ENCODE results near the gene SLC22A15. TPM values are rescaled to one million over a fixed set of nuclear protein-coding genes. Genes with fewer than 3 reads are reported as not detected.

Gene SLC22A15
- total and polyA plus RNA-seq, 10 of the 15 experiments (the other 5 are each of a cell fraction or from before 2014, with no cell fraction given), result 0.05 to 2.8 (median 0.13) TPM; not detected in 1

GRCh38 chr1:116107371-116107770, 131.1 kb downstream of the SLC22A15 start:
- intact Hi-C loops (cut with micrococcal nuclease; ENCODE audit: unreplicated experiment), result no loop called here
- Histone ChIP-seq H2AFZ (ENCODE audit: control insufficient read depth, low read depth, low read length) (no peak overlapping the region), H3K9me3 (replicated peaks; ENCODE audit: control insufficient read depth, insufficient read depth, low read length) (no peaks in the 10 kb centered on the region), H3K79me2 (ENCODE audit: control insufficient read depth, insufficient read depth, low read length) (no peaks in the 10 kb centered on the region), H3K4me2 (ENCODE audit: control insufficient read depth, insufficient read depth) (no peak overlapping the region), H3K36me3 (ENCODE audit: control insufficient read depth in 2 of 2, insufficient read depth in 2 of 2, low read length in 1 of 2) (no peaks in the 10 kb centered on the region), H3K27me3 (replicated peaks in 1 of 2; ENCODE audit: control insufficient read depth in 2 of 2, insufficient read depth in 2 of 2, low read length in 1 of 2) (no peaks in the 10 kb centered on the region), H3K4me1 (ENCODE audit: control insufficient read depth, insufficient read depth, low read length) (peaks cover 11% of the 10 kb centered on the region), H4K20me1 (ENCODE audit: control insufficient read depth, insufficient read depth) (no peaks in the 10 kb centered on the region), H3K9ac (ENCODE audit: control insufficient read depth, insufficient read depth, low read length) (no peak overlapping the region), H3K4me3 (no peak overlapping the region), H3K27ac (ENCODE audit: control insufficient read depth, insufficient read depth) (no peak overlapping the region)
- ChIA-PET SMC1A (ENCODE audit: uncharacterized antibody, unreplicated experiment) (interaction anchor here (0.6 to 2.6 kb wide), 6 partner anchors 9 to 876 kb away, joined by 3 to 7 read pairs (median 4); no protein-coding TSS in a partner anchor), POLR2A (interaction anchor here (1.1 to 1.6 kb wide), 2 partner anchors 10 to 15 kb away, joined by 3 to 5 read pairs; no protein-coding TSS in a partner anchor), RAD21 (ENCODE audit: unreplicated experiment) (interaction anchor here (1.0 to 1.1 kb wide), 3 partner anchors 10 to 32 kb away, joined by 3 read pairs; no protein-coding TSS in a partner anchor), CTCF (interaction anchor here (1.3 to 6.0 kb wide), 2 partner anchors 15 to 32 kb away, joined by 3 to 29 read pairs; no protein-coding TSS in a partner anchor)
- 35% methylated on average over 4 of the region's 4 CpGs for WGBS (ENCODE audit: insufficient coverage, insufficient replicate concordance, low lambda C conversion rate, missing lambda C conversion rate)
- no TSS peak for BruUV-seq (replicated peaks)
- ATAC-seq, result no peak
- FAIRE-seq, result no peak
- DNase-seq (ENCODE audit: low read depth, low spot score), result no peak
- in situ Hi-C loops (cut with MboI), result no loop called here
- TF ChIP-seq RELA (IDR thresholded peaks at IDR 0.05; ENCODE audit: borderline replicate concordance, partially characterized antibody) (no peak), LARP7 (IDR thresholded peaks at IDR 0.05) (no peak), CUX1 (IDR thresholded peaks at IDR 0.05; ENCODE audit: insufficient replicate concordance, low read depth, low read length) (no peak), E2F8 (IDR thresholded peaks at IDR 0.05; ENCODE audit: low read depth, partially characterized antibody) (no peak), MLLT1 (IDR thresholded peaks at IDR 0.05) (no peak), NFIC (IDR thresholded peaks at IDR 0.05; ENCODE audit: low read depth, low read length) (no peak), SIN3A (IDR thresholded peaks at IDR 0.05; ENCODE audit: low read depth, low read length) (no peak), PAX5 (IDR thresholded peaks at IDR 0.05; ENCODE audit: borderline replicate concordance, low read depth, low read length) (no peak), SP1 (IDR thresholded peaks at IDR 0.05; ENCODE audit: low read depth, low read length) (no peak), USF1 (IDR thresholded peaks at IDR 0.05; ENCODE audit: borderline replicate concordance, extremely low read length, insufficient read depth, low read depth, low read length) (no peak), JUND (IDR thresholded peaks at IDR 0.05; ENCODE audit: low read depth, low read length) (no peak), PKNOX1 (IDR thresholded peaks at IDR 0.05) (no peak)

Measured in GM12878 (cell line).